ENCODE data around the gene NUMBL.
"Not testable (repeated sequence)": the region's sequence is repeated elsewhere in the genome, so short reads cannot be mapped to it uniquely, and the experiment has no call there.

The NUMBL gene

GRCh38 chr19:40690050-40690692, at the start of gene NUMBL:
TSS of gene NUMBL (minus strand) at chr19:40690651. CDS start at chr19:40690483, 168 bp downstream.
- DNase-seq, result no peak

- no peak for DNase-seq
Observed at GRCh38 chr19:40739030-40739839, 48.8 kb upstream of the NUMBL start.

- DNase-seq, result no peak
Observed at GRCh38 chr19:40737102-40737644, 46.7 kb upstream of the NUMBL start.

- DNase-seq, result no peak
Observed at GRCh38 chr19:40736661-40737060, 46.2 kb upstream of the NUMBL start.

GRCh38 chr19:40735013-40735771, 44.7 kb upstream of the NUMBL start:
- no peak for DNase-seq

GRCh38 chr19:40733149-40733548, 42.7 kb upstream of the NUMBL start:
- DNase-seq, result no peak

- DNase-seq, result not testable (repeated sequence)
Observed at GRCh38 chr19:40732304-40732703, 41.9 kb upstream of the NUMBL start.

- DNase-seq, result not testable (repeated sequence)
Observed at GRCh38 chr19:40730065-40730464, 39.6 kb upstream of the NUMBL start.

- DNase-seq, result no peak
Observed at GRCh38 chr19:40726279-40726678, 35.8 kb upstream of the NUMBL start.

- no peak for DNase-seq
Observed at GRCh38 chr19:40724855-40725254, 34.4 kb upstream of the NUMBL start.

GRCh38 chr19:40724315-40724714, 33.9 kb upstream of the NUMBL start:
- no peak for DNase-seq

GRCh38 chr19:40723661-40724254, 33.3 kb upstream of the NUMBL start:
- DNase-seq, result no peak

GRCh38 chr19:40721936-40722661, 31.6 kb upstream of the NUMBL start:
- DNase-seq, result no peak

- no peak for DNase-seq
Observed at GRCh38 chr19:40721140-40721486, 30.7 kb upstream of the NUMBL start.

GRCh38 chr19:40719414-40719894, 29.0 kb upstream of the NUMBL start:
- DNase-seq, result no peak

- no peak for DNase-seq
Observed at GRCh38 chr19:40718774-40719391, 28.4 kb upstream of the NUMBL start.

- no peak for DNase-seq
Observed at GRCh38 chr19:40717880-40718773, 27.7 kb upstream of the NUMBL start.

GRCh38 chr19:40717325-40717879, 27.0 kb upstream of the NUMBL start:
- DNase-seq, result no peak

- DNase-seq, result peak; percentile 99
Observed at GRCh38 chr19:40716482-40717324, 26.3 kb upstream of the NUMBL start, which contains the start of the genes COQ8B and ITPKC. TSS of gene COQ8B (minus strand) at chr19:40716886. CDS start at chr19:40714632, 2,254 bp downstream. TSS of gene ITPKC (plus strand) at chr19:40717112. CDS start at chr19:40717136, 24 bp downstream.

Measured in midbrain (tissue), 1 donor.